Natural killer cell (primary cell): ENCODE results near the gene TMEM273. TPM values are rescaled to one million over a fixed set of nuclear protein-coding genes. Genes with fewer than 3 reads are reported as not detected.

Experiments used
- ATAC-seq, 3 donors: fragments of 150-1000 bp in 2 of 3; fragments of 200-7000 bp in 1 of 3; cut with Tn5 transposase; 1 replicate in 1 of 3; 2 replicates in 2 of 3; pipeline ENCODE4 v1.10.0; 2021; ENCODE audit warnings: mild to moderate bottlenecking in 2 of 3, moderate library complexity in 2 of 3
- DNase-seq, 2 donors: peaks; one replicate each; pipeline versions ENCODE4 v3.0.0 to v3.0.0-alpha.2; 2013 to 2021; ENCODE audit warnings: mixed read lengths in 1 of 2
- H3K27ac ChIP-seq: one replicate; pipeline ENCODE4 v1.5.1; 2013; ENCODE audit warnings: mild to moderate bottlenecking, low read length
- H3K27me3 ChIP-seq: one replicate; pipeline ENCODE4 v1.6.1; 2013; ENCODE audit warnings: low read length; ENCODE audit not compliant: control insufficient read depth, insufficient read depth
- H3K36me3 ChIP-seq: one replicate; pipeline ENCODE4 v1.6.1; 2013; ENCODE audit warnings: low read length; ENCODE audit not compliant: control insufficient read depth, insufficient read depth
- H3K4me1 ChIP-seq: one replicate; pipeline ENCODE4 v1.6.1; 2013; ENCODE audit warnings: low read length; ENCODE audit not compliant: control insufficient read depth, insufficient read depth
- H3K4me3 ChIP-seq: one replicate; pipeline ENCODE4 v1.5.1; 2013; ENCODE audit warnings: low read length
- H3K9me3 ChIP-seq: one replicate; pipeline ENCODE4 v1.6.1; 2013; ENCODE audit warnings: low read length; ENCODE audit not compliant: control insufficient read depth, insufficient read depth
- H3K27ac Mint-ChIP-seq, 2 donors: one replicate each; pipeline ENCODE4 v1.8.0; 2022; ENCODE audit warnings: mild to moderate bottlenecking in 2 of 2, mixed read lengths in 2 of 2, moderate library complexity in 1 of 2
- H3K27me3 Mint-ChIP-seq, 2 donors: one replicate each; pipeline ENCODE4 v1.8.0; 2022; ENCODE audit warnings: low read depth in 2 of 2, mixed read lengths in 2 of 2
- H3K36me3 Mint-ChIP-seq: one replicate; pipeline ENCODE4 v1.8.0; 2022; ENCODE audit warnings: mixed read lengths
- H3K4me1 Mint-ChIP-seq, 2 donors: one replicate each; pipeline ENCODE4 v1.8.0; 2022; ENCODE audit warnings: mixed read lengths in 2 of 2
- H3K4me3 Mint-ChIP-seq: one replicate; pipeline ENCODE4 v1.8.0; 2022; ENCODE audit warnings: mild to moderate bottlenecking, moderate library complexity, mixed read lengths
- H3K9me3 Mint-ChIP-seq, 2 donors: one replicate each; pipeline ENCODE4 v1.8.0; 2022; ENCODE audit warnings: mixed read lengths in 2 of 2
- WGBS: methylation state at CpG from one replicate; pipeline ENCODE4 v1.1.7; 2013; ENCODE audit warnings: missing lambda C conversion rate; ENCODE audit not compliant: insufficient coverage; 5-methylcytosine and 5-hydroxymethylcytosine counted together
- intact Hi-C: fragments of 100-400 bp; cut with micrococcal nuclease; formaldehyde crosslinking; loops from one replicate; pipeline ENCODE4 v1.14.2; 2022
- total RNA-seq, 4 donors: library from RNA; stranded (reverse); fragments of 120-200 nt in 1 of 4; gene quantifications; one replicate each; pipeline versions ENCODE4 v1.2.3 to v1.2.4, GENCODE V29; 2013 to 2022
- TF ChIP-seq, protein P1 (sequence below): fragments of 200-600 bp; IDR thresholded peaks from one replicate; pipeline ENCODE4 v1.8.0; 2022; ENCODE audit warnings: antibody characterized with exemption

Gene TMEM273
- total RNA-seq, 3 donors from 2014 or later (not counting 1 experiment from before 2014, with no cell fraction given) = 11.6 to 46.3 (median 29.4) TPM

DNA sequence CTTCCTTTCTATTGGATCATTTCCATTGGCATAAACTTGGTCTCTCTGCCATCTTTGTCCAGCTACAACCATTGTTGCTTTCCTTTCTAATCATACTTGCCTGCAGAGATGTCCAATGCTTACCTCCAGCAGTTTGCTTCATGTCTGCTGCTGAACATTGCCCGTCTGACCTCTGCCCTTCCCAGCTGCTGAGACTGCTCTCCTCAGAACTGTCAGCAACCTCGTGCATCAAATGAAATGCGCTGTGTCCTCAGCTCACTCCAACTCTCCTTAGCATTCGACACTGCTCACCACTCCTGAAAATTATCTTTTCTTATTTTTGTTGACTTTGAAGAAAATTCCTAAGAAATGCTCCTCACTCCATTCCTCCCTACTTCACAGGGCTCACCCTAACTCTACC is 59.3 kb downstream of the TMEM273 start:
- Mint-ChIP-seq H3K27me3 (peaks cover 20 to 26% of the 10 kb centered on the region in 2 donors), H3K4me3 (no peak overlapping the region), H3K36me3 (no peaks in the 10 kb centered on the region), H3K9me3 (no peaks in the 10 kb centered on the region), H3K27ac (no peak overlapping the region), H3K4me1 (peaks cover 0 to under 1% of the 10 kb centered on the region in 2 donors)
- Histone ChIP-seq H3K4me1 (no peaks in the 10 kb centered on the region), H3K36me3 (no peaks in the 10 kb centered on the region), H3K27ac (no peak overlapping the region), H3K4me3 (no peak overlapping the region), H3K27me3 (no peaks in the 10 kb centered on the region), H3K9me3 (no peaks in the 10 kb centered on the region)
- DNase-seq (no peak), ATAC-seq (no peak)
- intact Hi-C loops = no loop called here
- TF ChIP-seq, protein P1, sequence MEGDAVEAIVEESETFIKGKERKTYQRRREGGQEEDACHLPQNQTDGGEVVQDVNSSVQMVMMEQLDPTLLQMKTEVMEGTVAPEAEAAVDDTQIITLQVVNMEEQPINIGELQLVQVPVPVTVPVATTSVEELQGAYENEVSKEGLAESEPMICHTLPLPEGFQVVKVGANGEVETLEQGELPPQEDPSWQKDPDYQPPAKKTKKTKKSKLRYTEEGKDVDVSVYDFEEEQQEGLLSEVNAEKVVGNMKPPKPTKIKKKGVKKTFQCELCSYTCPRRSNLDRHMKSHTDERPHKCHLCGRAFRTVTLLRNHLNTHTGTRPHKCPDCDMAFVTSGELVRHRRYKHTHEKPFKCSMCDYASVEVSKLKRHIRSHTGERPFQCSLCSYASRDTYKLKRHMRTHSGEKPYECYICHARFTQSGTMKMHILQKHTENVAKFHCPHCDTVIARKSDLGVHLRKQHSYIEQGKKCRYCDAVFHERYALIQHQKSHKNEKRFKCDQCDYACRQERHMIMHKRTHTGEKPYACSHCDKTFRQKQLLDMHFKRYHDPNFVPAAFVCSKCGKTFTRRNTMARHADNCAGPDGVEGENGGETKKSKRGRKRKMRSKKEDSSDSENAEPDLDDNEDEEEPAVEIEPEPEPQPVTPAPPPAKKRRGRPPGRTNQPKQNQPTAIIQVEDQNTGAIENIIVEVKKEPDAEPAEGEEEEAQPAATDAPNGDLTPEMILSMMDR = no peak
- 87% methylated on average over 4 of the region's 4 CpGs for WGBS

DNA sequence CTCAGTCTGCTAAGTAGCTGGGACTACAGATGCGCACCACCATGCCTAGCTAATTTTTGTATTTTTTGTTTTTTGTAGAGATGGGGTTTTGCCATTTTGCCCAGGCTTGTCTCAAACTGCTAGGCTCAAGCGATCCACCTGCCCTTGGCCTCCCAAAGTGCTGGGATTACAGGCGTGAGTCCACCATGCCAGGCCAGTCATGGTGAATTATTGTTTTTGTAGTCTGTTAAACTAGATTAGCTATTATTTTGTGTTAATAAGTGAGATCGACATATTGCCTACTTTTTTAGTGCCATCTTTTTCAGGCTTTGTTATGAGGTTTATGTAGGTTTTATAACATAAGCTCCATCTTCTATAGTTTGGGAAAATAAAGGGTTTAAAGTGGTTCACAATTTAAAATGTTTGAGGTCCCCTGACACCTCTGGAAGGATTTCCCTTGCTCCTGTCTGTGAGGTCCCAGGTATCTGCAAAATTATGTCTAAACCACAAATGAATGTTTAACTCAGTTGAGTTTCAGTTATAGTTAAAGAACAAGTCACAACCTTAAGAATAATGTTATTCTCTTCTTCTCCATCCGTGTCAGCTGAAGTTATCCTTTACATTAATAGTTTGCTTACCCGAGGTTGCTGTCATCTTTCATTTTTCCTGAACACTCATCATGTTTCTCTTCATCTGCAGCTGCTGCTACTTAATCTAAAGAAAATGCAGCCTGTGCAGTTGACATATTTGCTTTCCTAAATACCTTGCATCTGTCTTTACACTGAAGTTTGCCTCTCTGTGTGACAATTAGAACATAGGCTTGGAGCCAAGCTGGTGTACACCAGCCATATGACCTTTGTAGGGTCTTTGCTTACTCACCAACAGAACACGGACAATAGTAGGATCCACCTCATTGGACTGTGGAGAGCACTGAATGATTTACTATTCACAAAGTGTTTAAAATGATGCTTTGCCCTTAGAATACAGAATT is 63.9 kb downstream of the TMEM273 start:
- ATAC-seq = no peak
- H3K4me1 ChIP-seq = no peaks in the 10 kb centered on the region
- H3K4me3 ChIP-seq = no peak overlapping the region
- H3K36me3 ChIP-seq = no peaks in the 10 kb centered on the region
- Mint-ChIP-seq H3K4me3 (no peak overlapping the region), H3K9me3 (no peaks in the 10 kb centered on the region), H3K27me3 (peaks cover 19 to 24% of the 10 kb centered on the region in 2 donors), H3K36me3 (no peaks in the 10 kb centered on the region), H3K4me1 (no peaks in the 10 kb centered on the region), H3K27ac (no peak overlapping the region)
- intact Hi-C loops = no loop called here
- H3K9me3 ChIP-seq = no peaks in the 10 kb centered on the region
- DNase-seq = no peak
- TF ChIP-seq, protein P1 = no peak
- 94% methylated on average over 7 of the region's 7 CpGs for WGBS
- H3K27ac ChIP-seq = no peak overlapping the region
- H3K27me3 ChIP-seq = no peaks in the 10 kb centered on the region

GRCh38 chr10:49120911-49121310 is 67.3 kb downstream of the TMEM273 start:
- peaks cover 2% of the 10 kb centered on the region for H3K27me3 ChIP-seq
- intact Hi-C loops = no loop called here
- no peaks in the 10 kb centered on the region for H3K36me3 ChIP-seq
- peaks cover 2% of the 10 kb centered on the region for H3K4me1 ChIP-seq
- H3K4me3 ChIP-seq = no peak overlapping the region
- no peak overlapping the region for H3K27ac ChIP-seq
- Mint-ChIP-seq H3K4me3 (no peak overlapping the region), H3K27ac (no peak overlapping the region), H3K27me3 (peaks cover 11 to 14% of the 10 kb centered on the region in 2 donors), H3K36me3 (no peaks in the 10 kb centered on the region), H3K9me3 (no peaks in the 10 kb centered on the region), H3K4me1 (no peaks in the 10 kb centered on the region)
- ATAC-seq (no peak), DNase-seq (no peak)
- no peaks in the 10 kb centered on the region for H3K9me3 ChIP-seq
- TF ChIP-seq, protein P1 = no peak
- 58% methylated on average over 3 of the region's 3 CpGs for WGBS
